Right lobe of liver (tissue), 6 donors: ENCODE measurements around the gene CD48. TPM values are rescaled to one million over a fixed set of nuclear protein-coding genes. Genes with fewer than 3 reads are reported as not detected.

ENCODE experiments used
- ATAC-seq, 4 donors: fragments of 200-7000 bp; cut with Tn5 transposase; one replicate each; pipeline ENCODE4 v1.9.1; 2020; ENCODE audit warnings: mild to moderate bottlenecking in 4 of 4, moderate library complexity in 4 of 4
- DNase-seq, 3 donors: peaks; one replicate each; pipeline ENCODE4 v3.0.0-alpha.2; 2020
- H3K27ac ChIP-seq, 3 donors: fragments of 200-600 bp; one replicate each; pipeline ENCODE4 v1.8.0; 2022
- H3K27me3 ChIP-seq, 2 donors: fragments of 200-600 bp; one replicate each; pipeline ENCODE4 v1.8.0; 2022
- H3K36me3 ChIP-seq, 4 donors: fragments of 200-600 bp; sonication (generic) in 1 of 4; one replicate each; pipeline versions ENCODE4 v1.5.1 to v1.8.0; 2017 to 2022; ENCODE audit warnings: control low read depth in 1 of 4
- H3K4me1 ChIP-seq, 4 donors: fragments of 200-600 bp; sonication (generic) in 1 of 4; one replicate each; pipeline versions ENCODE4 v1.5.1 to v1.8.0; 2017 to 2022; ENCODE audit warnings: control low read depth in 1 of 4
- H3K4me3 ChIP-seq, 3 donors: fragments of 200-600 bp; one replicate each; pipeline ENCODE4 v1.8.0; 2022
- H3K9me3 ChIP-seq, 4 donors: fragments of 200-600 bp; sonication (generic) in 1 of 4; one replicate each; pipeline versions ENCODE4 v1.5.1 to v1.8.0; 2017 to 2022; ENCODE audit warnings: control low read depth in 1 of 4
- POLR2A ChIP-seq: fragments of 450-650 bp; IDR thresholded peaks from one replicate; pipeline ENCODE4 v1.6.1; 2017; ENCODE audit warnings: antibody characterized with exemption, mild to moderate bottlenecking
- WGBS: methylation state at CpG from one replicate; pipeline ENCODE4 v1.1.6; 2018; ENCODE audit warnings: low coverage, low lambda C conversion rate; ENCODE audit not compliant: insufficient coverage; ENCODE audit errors: missing lambda C conversion rate; 5-methylcytosine and 5-hydroxymethylcytosine counted together
- intact Hi-C, 2 donors: fragments of 100-400 bp; cut with DNase I; formaldehyde crosslinking; loops; one replicate each; pipeline versions ENCODE4 v1.11.2 to v1.14.1; 2022
- total RNA-seq, 6 experiments: library from RNA; depleted of rRNA in 2 of 6; stranded (reverse); fragments of >200 nt in 2 of 6; fragmentation: NEBNext Ultra II Directional in 3 of 6; extraction: Animal tissue kit (Norgen Biotek cat#: 25700) in 3 of 6; gene quantifications; one replicate each; pipeline versions ENCODE4 v1.1.0 to v1.2.4, GENCODE V29; 2016 to 2023
- TF ChIP-seq, protein P1 (sequence below), 4 donors: fragments of 200-600 bp in 3 of 4; fragments of 450-650 bp in 1 of 4; IDR thresholded peaks; one replicate each; pipeline versions ENCODE4 v1.5.1 to v1.8.0; 2016 to 2022; ENCODE audit warnings: antibody characterized with exemption in 4 of 4, mild to moderate bottlenecking in 2 of 4
- donor health status: DM: no; HTN: yes; CAD: no.
- donor health status: DM: no; HTN: no; CAD: no.
- donor health status: DM: no; HTN: no; CAD: no.
- donor health status: DM: no; HTN: yes; CAD: no.
- donor health status: DM: no; HTN: yes; CAD: no.

Gene CD48
- total RNA-seq, 6 experiments from 2014 or later, result 0.68 to 5.0 (median 3.4) TPM

DNA sequence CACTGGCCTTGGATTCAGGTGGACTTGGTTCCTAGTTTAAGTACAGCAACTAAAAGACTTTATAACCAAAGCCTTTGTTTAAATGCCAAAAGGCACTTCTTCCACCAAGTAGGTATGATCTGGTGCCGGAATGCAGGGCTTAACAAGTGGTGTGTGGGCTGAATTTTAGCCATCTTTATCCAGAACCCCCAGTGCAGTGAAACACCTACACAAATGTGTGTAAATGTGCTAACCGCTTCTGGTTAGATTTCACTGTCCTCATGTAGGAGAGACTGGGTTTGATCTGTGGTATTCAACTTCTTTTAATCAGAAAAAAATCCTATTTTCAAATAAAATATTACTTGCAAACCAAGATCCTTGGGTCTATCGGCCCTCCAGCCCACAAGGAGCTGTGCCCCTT, 75.1 kb downstream of the CD48 start:
- H3K4me1 ChIP-seq, result peaks cover 0 to 21% (median 8%) of the 10 kb centered on the region in 4 donors
- intact Hi-C loops, result no loop called here
- ATAC-seq (no peak), DNase-seq (no peak)
- H3K9me3 ChIP-seq, result no peaks in the 10 kb centered on the region
- H3K4me3 ChIP-seq, result no peak overlapping the region
- H3K36me3 ChIP-seq, result no peaks in the 10 kb centered on the region
- no peaks in the 10 kb centered on the region for H3K27me3 ChIP-seq
- no peak overlapping the region for H3K27ac ChIP-seq
- TF ChIP-seq POLR2A, result no peak
- TF ChIP-seq, protein P1, sequence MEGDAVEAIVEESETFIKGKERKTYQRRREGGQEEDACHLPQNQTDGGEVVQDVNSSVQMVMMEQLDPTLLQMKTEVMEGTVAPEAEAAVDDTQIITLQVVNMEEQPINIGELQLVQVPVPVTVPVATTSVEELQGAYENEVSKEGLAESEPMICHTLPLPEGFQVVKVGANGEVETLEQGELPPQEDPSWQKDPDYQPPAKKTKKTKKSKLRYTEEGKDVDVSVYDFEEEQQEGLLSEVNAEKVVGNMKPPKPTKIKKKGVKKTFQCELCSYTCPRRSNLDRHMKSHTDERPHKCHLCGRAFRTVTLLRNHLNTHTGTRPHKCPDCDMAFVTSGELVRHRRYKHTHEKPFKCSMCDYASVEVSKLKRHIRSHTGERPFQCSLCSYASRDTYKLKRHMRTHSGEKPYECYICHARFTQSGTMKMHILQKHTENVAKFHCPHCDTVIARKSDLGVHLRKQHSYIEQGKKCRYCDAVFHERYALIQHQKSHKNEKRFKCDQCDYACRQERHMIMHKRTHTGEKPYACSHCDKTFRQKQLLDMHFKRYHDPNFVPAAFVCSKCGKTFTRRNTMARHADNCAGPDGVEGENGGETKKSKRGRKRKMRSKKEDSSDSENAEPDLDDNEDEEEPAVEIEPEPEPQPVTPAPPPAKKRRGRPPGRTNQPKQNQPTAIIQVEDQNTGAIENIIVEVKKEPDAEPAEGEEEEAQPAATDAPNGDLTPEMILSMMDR (IDR thresholded peaks at IDR 0.05), result no peak
- 61% methylated on average over 3 of the region's 3 CpGs for WGBS

DNA sequence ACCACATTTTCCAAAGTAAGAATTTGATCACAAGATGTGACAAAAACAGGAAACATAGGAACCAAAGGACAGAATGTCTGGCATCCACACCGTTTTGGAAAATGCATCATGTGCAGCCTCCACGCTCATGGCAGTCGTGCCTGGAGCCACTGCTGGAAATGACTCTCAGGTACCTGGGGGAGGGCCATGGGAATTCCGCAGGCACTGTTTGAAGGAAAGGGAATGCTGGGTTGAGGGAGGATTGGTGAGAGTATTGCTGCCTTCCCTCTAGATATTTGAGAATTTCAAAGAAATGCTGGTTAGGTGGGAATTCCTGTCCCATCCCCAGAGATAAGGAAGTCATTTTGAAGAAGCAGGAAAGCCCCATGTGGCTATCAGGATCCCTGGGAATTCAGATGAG, 75.5 kb downstream of the CD48 start:
- H3K4me3 ChIP-seq, result no peak overlapping the region
- H3K9me3 ChIP-seq, result no peaks in the 10 kb centered on the region
- no peak for ATAC-seq
- 67% methylated on average over 2 of the region's 4 CpGs for WGBS
- no peaks in the 10 kb centered on the region for H3K27me3 ChIP-seq
- peaks cover 0 to 21% (median 8%) of the 10 kb centered on the region in 4 donors for H3K4me1 ChIP-seq
- intact Hi-C loops, result no loop called here
- H3K36me3 ChIP-seq, result no peaks in the 10 kb centered on the region
- TF ChIP-seq, protein P1 (IDR thresholded peaks at IDR 0.05), result no peak
- TF ChIP-seq POLR2A, result no peak
- H3K27ac ChIP-seq, result no peak overlapping the region
- DNase-seq, result no peak

DNA sequence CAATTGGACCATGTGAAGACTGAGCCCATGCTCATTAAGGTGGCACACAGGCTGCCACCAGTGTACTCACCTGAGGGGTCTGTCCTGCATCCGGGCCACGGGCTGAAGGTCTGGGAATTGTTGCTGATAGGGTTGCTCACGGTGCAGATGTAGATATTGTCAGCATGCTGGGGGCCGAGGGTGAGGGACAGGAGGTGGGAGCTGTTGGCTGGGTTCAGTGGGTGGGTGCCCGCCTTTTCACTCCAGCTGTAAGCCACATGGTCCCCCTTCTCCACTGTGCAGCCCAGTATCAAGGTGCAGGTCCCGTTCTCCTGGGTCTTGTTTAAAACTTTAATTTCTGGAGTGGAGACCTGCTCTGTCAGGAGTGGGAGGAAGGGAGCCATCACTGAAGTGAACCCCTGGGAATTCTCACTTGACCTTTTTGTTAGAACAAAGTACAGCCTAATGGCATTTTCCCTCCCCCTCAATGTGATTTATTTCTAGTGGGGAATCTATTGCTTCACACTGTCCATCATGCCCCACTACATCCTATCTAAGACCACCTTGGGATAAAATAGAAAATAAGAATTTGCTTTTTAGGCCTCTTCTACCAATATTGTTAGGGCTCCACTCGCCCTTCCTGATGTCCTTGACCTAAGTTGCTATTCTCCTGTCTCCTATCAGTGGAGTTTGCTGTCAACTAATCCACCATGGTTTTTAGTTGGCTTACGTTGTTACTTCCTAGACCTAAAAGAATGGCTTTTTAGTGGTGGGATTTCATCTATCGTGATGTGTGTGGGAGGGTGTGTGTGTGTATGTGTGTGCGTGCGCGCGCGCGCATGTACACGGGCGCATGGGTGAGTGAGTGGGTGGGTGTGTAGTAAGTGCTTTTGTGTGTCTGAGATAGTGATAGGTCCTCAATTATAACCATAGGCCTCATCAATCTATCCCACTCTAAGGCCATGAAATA, 76.8 kb downstream of the CD48 start:
- Histone ChIP-seq H3K36me3 (no peaks in the 10 kb centered on the region), H3K4me3 (no peak overlapping the region), H3K4me1 (peaks cover 0 to 20% (median 6%) of the 10 kb centered on the region in 4 donors), H3K27me3 (no peaks in the 10 kb centered on the region), H3K9me3 (no peaks in the 10 kb centered on the region), H3K27ac (no peak overlapping the region)
- intact Hi-C loops, result no loop called here
- 93% methylated on average over 10 of the region's 17 CpGs for WGBS
- DNase-seq (no peak), ATAC-seq (no peak)
- TF ChIP-seq, protein P1 (IDR thresholded peaks at IDR 0.05), result no peak
- TF ChIP-seq POLR2A, result no peak

DNA sequence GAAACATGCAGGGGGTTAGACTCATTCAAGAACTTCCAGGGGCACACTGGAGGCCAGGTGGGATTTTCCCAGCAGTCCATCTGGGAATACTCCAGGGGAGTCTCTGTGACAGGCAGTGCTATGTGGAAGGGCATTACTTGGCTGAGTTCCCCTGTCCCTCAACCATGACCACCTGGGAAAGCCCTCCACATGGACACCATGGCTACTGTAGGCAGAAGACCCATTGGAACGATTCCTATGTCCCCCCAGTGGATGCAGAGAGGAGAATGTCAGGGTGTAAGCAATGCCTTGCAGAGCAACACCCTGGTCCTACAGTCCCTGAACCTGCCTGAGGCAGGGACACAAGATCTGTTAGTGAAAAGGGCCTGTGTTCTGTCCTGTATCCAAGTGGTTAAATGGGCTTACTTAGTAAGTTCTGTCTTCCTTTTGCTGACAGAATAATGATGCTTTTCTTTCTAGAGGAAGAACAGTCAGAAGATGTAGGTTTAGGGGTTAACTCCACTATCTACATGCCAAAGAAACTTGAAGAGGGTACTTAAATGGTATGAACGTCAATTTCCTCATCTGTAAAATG, 78.2 kb downstream of the CD48 start:
- ATAC-seq (no peak), DNase-seq (no peak)
- Histone ChIP-seq H3K27ac (no peak overlapping the region), H3K9me3 (no peaks in the 10 kb centered on the region), H3K4me1 (peaks cover 0 to 6% (median under 1%) of the 10 kb centered on the region in 4 donors), H3K36me3 (no peaks in the 10 kb centered on the region), H3K4me3 (no peak overlapping the region), H3K27me3 (no peaks in the 10 kb centered on the region)
- WGBS, result 70% methylated on average over 1 of the region's 2 CpGs
- intact Hi-C loops, result no loop called here
- TF ChIP-seq, protein P1 (IDR thresholded peaks at IDR 0.05), result no peak
- no peak for TF ChIP-seq POLR2A
